Caco-2 (cell line): Measurements from ENCODE around the gene FAM117B. TPM values are rescaled to one million over a fixed set of nuclear protein-coding genes. Genes with fewer than 3 reads are reported as not detected.

Experiments
- BruUV-seq: library from RNA; stranded (reverse); fragments of 400-500 nt; replicated peaks from 2 replicates; lab custom pipeline; 2021; lab: Mats Ljungman, UMichigan
- CTCF ChIA-PET: fragments of 300-600 bp; sonication (Branson Sonifier 250); formaldehyde crosslinking; loops from one replicate; lab custom pipeline; 2022; ENCODE audit warnings: antibody characterized with exemption; lab: Charles Lee
- POLR2A ChIA-PET: fragments of 300-600 bp; sonication (Branson Sonifier 250); formaldehyde crosslinking; loops from one replicate; lab custom pipeline; 2022; ENCODE audit warnings: antibody characterized with exemption; lab: Charles Lee
- DNase-seq, 2 experiments: peaks; one replicate each; pipeline versions ENCODE4 v3.0.0 to v3.0.0-alpha.2; 2020 to 2022
- H3K27me3 ChIP-seq: replicated peaks from 2 replicates; pipeline ENCODE4 v1.6.0; 2011; ENCODE audit warnings: low read length; ENCODE audit not compliant: control insufficient read depth, insufficient read depth
- H3K36me3 ChIP-seq: 2 replicates; pipeline ENCODE4 v1.5.1; 2011; ENCODE audit warnings: low read length; ENCODE audit not compliant: control insufficient read depth, insufficient read depth
- H3K4me1 ChIP-seq: fragments of 250-450 bp; sonication (Bioruptor Pico); 2 replicates; pipeline ENCODE4 v1.5.1; 2020; ENCODE audit warnings: mild to moderate bottlenecking
- H3K4me3 ChIP-seq: 2 replicates; pipeline ENCODE4 v1.5.1; 2011; ENCODE audit warnings: low read depth, mild to moderate bottlenecking, control low read depth, low read length
- H3K9me3 ChIP-seq: fragments of 250-450 bp; sonication (Bioruptor Pico); 2 replicates; pipeline ENCODE4 v1.5.1; 2020; ENCODE audit warnings: mild to moderate bottlenecking, moderate library complexity
- H3K27ac Mint-ChIP-seq: one replicate; pipeline ENCODE4 v1.8.0; 2022; ENCODE audit warnings: mixed read lengths; ENCODE audit not compliant: unreplicated experiment
- H3K27me3 Mint-ChIP-seq: one replicate; pipeline ENCODE4 v1.8.0; 2022; ENCODE audit warnings: mixed read lengths; ENCODE audit not compliant: insufficient read depth, unreplicated experiment
- H3K36me3 Mint-ChIP-seq: one replicate; pipeline ENCODE4 v1.8.0; 2022; ENCODE audit warnings: mild to moderate bottlenecking, mixed read lengths; ENCODE audit not compliant: insufficient read depth, unreplicated experiment
- H3K4me1 Mint-ChIP-seq: one replicate; pipeline ENCODE4 v1.8.0; 2022; ENCODE audit warnings: low read depth, mixed read lengths; ENCODE audit not compliant: unreplicated experiment
- H3K4me3 Mint-ChIP-seq: one replicate; pipeline ENCODE4 v1.8.0; 2022; ENCODE audit warnings: mild to moderate bottlenecking, moderate library complexity, mixed read lengths; ENCODE audit not compliant: unreplicated experiment
- H3K9me3 Mint-ChIP-seq: one replicate; pipeline ENCODE4 v1.8.0; 2022; ENCODE audit warnings: mixed read lengths; ENCODE audit not compliant: unreplicated experiment
- intact Hi-C: fragments of 100-400 bp; cut with micrococcal nuclease; formaldehyde crosslinking; loops from one replicate; pipeline ENCODE4 v1.10.0; 2022; ENCODE audit not compliant: unreplicated experiment
- total RNA-seq: library from RNA; stranded (reverse); gene quantifications from 2 replicates; pipeline ENCODE4 v1.2.3, GENCODE V29; 2022
- TF ChIP-seq, protein P1 (sequence below), 2 experiments: fragments of 200-600 bp in 1 of 2; IDR thresholded peaks; 1 replicate in 1 of 2; 2 replicates in 1 of 2; pipeline versions ENCODE4 v1.5.1 to v1.8.0; 2011 to 2022; ENCODE audit warnings: antibody characterized with exemption in 1 of 2, control low read depth in 1 of 2, inconsistent platforms in 1 of 2, low read depth in 1 of 2, low read length in 1 of 2, mild to moderate bottlenecking in 1 of 2, moderate library complexity in 1 of 2; ENCODE audit not compliant: insufficient read depth in 1 of 2, severe bottlenecking in 1 of 2, unreplicated experiment in 1 of 2

The FAM117B gene
- total RNA-seq, 1 experiment from 2014 or later, result 9.8 TPM

DNA sequence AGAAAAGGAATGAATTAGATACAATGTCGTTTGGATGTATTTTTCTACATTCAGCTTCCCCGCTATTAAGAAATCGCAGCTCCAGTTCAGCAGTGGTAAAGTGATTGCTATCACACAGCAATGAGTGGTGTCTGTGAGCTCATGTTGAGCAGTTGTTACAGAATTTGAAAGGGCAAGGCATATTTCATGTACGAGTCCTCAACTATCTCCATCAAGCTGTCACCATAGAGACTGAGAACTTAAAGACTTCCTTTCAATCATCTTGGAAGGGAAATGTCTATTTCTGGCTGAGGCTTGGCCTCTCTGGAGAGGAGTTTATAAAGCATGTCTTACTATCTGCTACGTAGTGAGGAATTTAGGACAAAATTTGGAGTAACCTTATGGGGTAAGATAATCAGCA lies 24.4 kb upstream of the FAM117B start:
- no peak overlapping the region for H3K27ac Mint-ChIP-seq
- H3K9me3 ChIP-seq, result no peaks in the 10 kb centered on the region
- H3K27me3 Mint-ChIP-seq, result no peaks in the 10 kb centered on the region
- no peaks in the 10 kb centered on the region for H3K27me3 ChIP-seq
- no TSS peak for BruUV-seq
- TF ChIP-seq, protein P1, sequence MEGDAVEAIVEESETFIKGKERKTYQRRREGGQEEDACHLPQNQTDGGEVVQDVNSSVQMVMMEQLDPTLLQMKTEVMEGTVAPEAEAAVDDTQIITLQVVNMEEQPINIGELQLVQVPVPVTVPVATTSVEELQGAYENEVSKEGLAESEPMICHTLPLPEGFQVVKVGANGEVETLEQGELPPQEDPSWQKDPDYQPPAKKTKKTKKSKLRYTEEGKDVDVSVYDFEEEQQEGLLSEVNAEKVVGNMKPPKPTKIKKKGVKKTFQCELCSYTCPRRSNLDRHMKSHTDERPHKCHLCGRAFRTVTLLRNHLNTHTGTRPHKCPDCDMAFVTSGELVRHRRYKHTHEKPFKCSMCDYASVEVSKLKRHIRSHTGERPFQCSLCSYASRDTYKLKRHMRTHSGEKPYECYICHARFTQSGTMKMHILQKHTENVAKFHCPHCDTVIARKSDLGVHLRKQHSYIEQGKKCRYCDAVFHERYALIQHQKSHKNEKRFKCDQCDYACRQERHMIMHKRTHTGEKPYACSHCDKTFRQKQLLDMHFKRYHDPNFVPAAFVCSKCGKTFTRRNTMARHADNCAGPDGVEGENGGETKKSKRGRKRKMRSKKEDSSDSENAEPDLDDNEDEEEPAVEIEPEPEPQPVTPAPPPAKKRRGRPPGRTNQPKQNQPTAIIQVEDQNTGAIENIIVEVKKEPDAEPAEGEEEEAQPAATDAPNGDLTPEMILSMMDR (IDR thresholded peaks at IDR 0.05; ENCODE audit: insufficient read depth in 1 of 2, low read depth in 1 of 2, low read length in 1 of 2, severe bottlenecking in 1 of 2, unreplicated experiment in 1 of 2), result no peak
- H3K9me3 Mint-ChIP-seq, result no peaks in the 10 kb centered on the region
- intact Hi-C loops, result no loop called here
- H3K4me1 Mint-ChIP-seq, result peaks cover 6% of the 10 kb centered on the region
- ChIA-PET POLR2A (no interaction called here), CTCF (no interaction called here)
- no peaks in the 10 kb centered on the region for H3K36me3 Mint-ChIP-seq
- no peaks in the 10 kb centered on the region for H3K4me1 ChIP-seq
- DNase-seq, result no peak
- H3K4me3 ChIP-seq, result no peak overlapping the region
- H3K36me3 ChIP-seq, result no peaks in the 10 kb centered on the region
- H3K4me3 Mint-ChIP-seq, result no peak overlapping the region

DNA sequence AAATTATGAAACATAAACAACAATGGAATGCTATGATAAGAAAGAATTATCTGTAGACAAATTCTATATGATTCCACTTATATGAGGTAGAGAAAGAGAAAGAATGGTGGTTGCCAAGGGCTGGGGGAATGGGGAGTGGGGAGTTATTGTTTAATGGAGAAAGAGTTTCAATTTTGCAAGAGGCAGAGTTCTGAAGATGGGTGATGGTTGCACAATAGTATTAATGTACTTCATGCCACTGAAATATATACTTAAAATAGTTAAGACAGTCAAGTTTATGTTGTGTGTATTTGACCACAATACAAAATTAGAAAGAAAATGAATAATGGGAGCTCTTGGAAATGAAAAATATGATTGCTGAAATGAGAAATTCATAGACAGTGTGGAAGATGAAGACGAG lies 22.6 kb upstream of the FAM117B start:
- Mint-ChIP-seq H3K4me1 (peaks cover 15% of the 10 kb centered on the region), H3K27ac (no peak overlapping the region), H3K27me3 (no peaks in the 10 kb centered on the region), H3K9me3 (no peaks in the 10 kb centered on the region), H3K36me3 (no peaks in the 10 kb centered on the region), H3K4me3 (no peak overlapping the region)
- POLR2A ChIA-PET, result no interaction called here
- Histone ChIP-seq H3K9me3 (no peaks in the 10 kb centered on the region), H3K4me3 (no peak overlapping the region), H3K4me1 (no peaks in the 10 kb centered on the region), H3K27me3 (no peaks in the 10 kb centered on the region), H3K36me3 (no peaks in the 10 kb centered on the region)
- DNase-seq, result no peak
- BruUV-seq, result no TSS peak
- TF ChIP-seq, protein P1 (IDR thresholded peaks at IDR 0.05; ENCODE audit: insufficient read depth in 1 of 2, low read depth in 1 of 2, low read length in 1 of 2, severe bottlenecking in 1 of 2, unreplicated experiment in 1 of 2), result no peak
- intact Hi-C loops, result no loop called here
- CTCF ChIA-PET, result no interaction called here

DNA sequence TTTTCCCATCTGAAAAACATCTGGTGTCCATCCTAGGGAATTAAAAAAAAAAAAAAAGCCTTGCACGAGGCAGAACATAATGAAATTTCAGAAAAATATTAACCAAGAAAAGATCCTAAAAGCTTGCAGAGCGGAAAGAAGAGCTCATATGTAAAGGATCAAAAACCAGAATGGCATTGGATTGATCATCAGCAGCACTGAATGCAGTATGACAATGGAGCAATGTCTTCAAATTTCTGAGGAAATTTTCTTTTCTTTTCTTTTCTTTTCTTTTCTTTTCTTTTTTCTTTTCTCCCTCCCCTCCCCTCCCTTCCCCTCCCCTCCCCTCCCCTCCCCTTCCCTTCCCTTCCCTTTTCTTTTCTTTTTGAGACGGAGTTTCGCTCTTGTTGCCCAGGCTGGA lies 21.3 kb upstream of the FAM117B start:
- Histone ChIP-seq H3K36me3 (no peaks in the 10 kb centered on the region), H3K27me3 (no peaks in the 10 kb centered on the region), H3K9me3 (no peaks in the 10 kb centered on the region), H3K4me3 (no peak overlapping the region), H3K4me1 (no peaks in the 10 kb centered on the region)
- Mint-ChIP-seq H3K4me1 (peaks cover 15% of the 10 kb centered on the region), H3K27ac (no peak overlapping the region), H3K36me3 (no peaks in the 10 kb centered on the region), H3K27me3 (no peaks in the 10 kb centered on the region), H3K9me3 (no peaks in the 10 kb centered on the region), H3K4me3 (no peak overlapping the region)
- no peak for DNase-seq
- ChIA-PET POLR2A (no interaction called here), CTCF (interaction anchor here (0.6 kb wide), 1 partner anchor 1293 kb away, joined by 3 read pairs; no protein-coding TSS in a partner anchor)
- intact Hi-C loops, result no loop called here
- no TSS peak for BruUV-seq
- TF ChIP-seq, protein P1 (IDR thresholded peaks at IDR 0.05; ENCODE audit: insufficient read depth in 1 of 2, low read depth in 1 of 2, low read length in 1 of 2, severe bottlenecking in 1 of 2, unreplicated experiment in 1 of 2), result no peak
